ENCODE data around the gene SCMH1.
"Not testable (repeated sequence)": the region's sequence is repeated elsewhere in the genome, so short reads cannot be mapped to it uniquely, and the experiment has no call there.

Gene SCMH1

GRCh38 chr1:41255978-41256377 is 13.9 kb upstream of the SCMH1 start:
- no peak for TF ChIP-seq CTCF (IDR thresholded peaks at IDR 0.05; ENCODE audit: borderline replicate concordance, insufficient read depth, low read depth, low read length)

GRCh38 chr1:41251120-41251519 is 9.0 kb upstream of the SCMH1 start:
- not testable (repeated sequence) for H3K4me3 ChIP-seq (ENCODE audit: low read depth, low read length)

More at GRCh38 chr1:41255978-41256377, 13.9 kb upstream of the SCMH1 start:
- H3K4me3 ChIP-seq (ENCODE audit: low read depth, low read length) = no peak overlapping the region

DNA sequence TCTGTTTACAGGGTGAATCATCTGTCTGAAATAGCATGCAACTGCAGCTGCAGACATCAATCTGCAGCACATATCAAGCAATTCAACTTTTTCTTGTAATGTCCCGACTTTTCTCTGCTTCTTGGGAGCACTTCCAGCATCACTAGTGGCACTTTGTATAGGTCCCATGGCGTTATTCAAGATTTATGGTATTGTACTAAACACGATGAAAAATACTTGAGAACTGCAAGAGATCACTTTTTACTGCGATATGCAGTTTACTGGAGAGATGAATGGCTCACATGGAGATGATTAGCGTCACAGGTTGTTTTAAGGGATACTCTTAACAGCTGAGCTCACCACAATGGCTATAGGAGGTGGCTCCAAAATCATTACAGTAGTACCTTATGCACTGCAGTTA is 7.2 kb upstream of the SCMH1 start:
- TF ChIP-seq CTCF (IDR thresholded peaks at IDR 0.05; ENCODE audit: borderline replicate concordance, insufficient read depth, low read depth, low read length) = no peak

DNA sequence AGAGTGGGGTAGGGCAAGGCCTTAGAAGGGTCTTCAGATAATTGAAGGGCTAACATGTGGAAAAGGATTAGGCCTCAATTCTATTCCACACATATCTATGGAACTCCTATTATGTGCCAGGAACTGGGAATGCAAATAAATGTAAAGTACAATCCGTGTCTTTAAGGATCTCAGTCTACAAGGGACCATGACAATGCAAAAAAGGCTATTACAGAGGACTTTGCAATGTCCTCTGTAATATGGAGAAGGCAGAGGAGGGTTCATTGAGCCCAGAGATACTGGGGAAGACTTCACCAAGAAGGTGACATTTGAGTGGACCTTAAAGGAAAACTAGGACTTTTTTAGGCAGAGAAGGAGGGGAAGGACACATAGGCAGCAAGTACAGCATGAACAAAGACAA is 4.5 kb upstream of the SCMH1 start:
- TF ChIP-seq CTCF (IDR thresholded peaks at IDR 0.05; ENCODE audit: borderline replicate concordance, insufficient read depth, low read depth, low read length) = no peak
- H3K4me3 ChIP-seq (ENCODE audit: low read depth, low read length) = no peak overlapping the region

More for the DNA sequence above, 7.2 kb upstream of the SCMH1 start:
- H3K4me3 ChIP-seq (ENCODE audit: low read depth, low read length) = no peak overlapping the region

- H3K4me3 ChIP-seq (ENCODE audit: low read depth, low read length) = no peak overlapping the region
- TF ChIP-seq CTCF (IDR thresholded peaks at IDR 0.05; ENCODE audit: borderline replicate concordance, insufficient read depth, low read depth, low read length) = no peak
Measured at GRCh38 chr1:41245659-41246058, 3.6 kb upstream of the SCMH1 start.

DNA sequence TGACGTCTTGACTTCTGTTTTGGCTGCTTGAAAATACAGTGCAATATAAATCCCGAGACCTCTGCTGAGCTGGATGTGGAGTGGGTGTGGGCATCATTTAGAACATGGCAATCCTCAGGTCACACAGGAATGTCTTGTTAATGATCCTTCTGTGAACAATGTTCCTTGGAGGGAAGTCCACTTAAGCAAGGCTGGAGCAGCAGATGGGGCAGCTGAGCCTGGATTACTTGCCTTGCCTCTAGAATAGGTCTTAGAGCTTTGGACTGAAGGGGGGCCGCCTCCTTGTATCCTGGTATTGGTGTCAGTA is 926 bp upstream of the SCMH1 start:
- TF ChIP-seq CTCF (IDR thresholded peaks at IDR 0.05; ENCODE audit: borderline replicate concordance, insufficient read depth, low read depth, low read length) = no peak
- H3K4me3 ChIP-seq (ENCODE audit: low read depth, low read length) = peak overlapping the region; percentile 84

- TF ChIP-seq CTCF (IDR thresholded peaks at IDR 0.05; ENCODE audit: borderline replicate concordance, insufficient read depth, low read depth, low read length) = no peak
- H3K4me3 ChIP-seq (ENCODE audit: low read depth, low read length) = peak overlapping the region; percentile 84
Measured at GRCh38 chr1:41242342-41243078, 404 bp upstream of the SCMH1 start.
